HG02943 (cell line): Measurements from ENCODE around the gene DUOXA1.

Experiments
- ATAC-seq: cut with Tn5 transposase; IDR thresholded peaks from one replicate; pipeline ENCODE4 v1.9.1; 2021; ENCODE audit warnings: mild to moderate bottlenecking, low read depth, moderate library complexity; ENCODE audit not compliant: unreplicated experiment

DUOXA1 gene

GRCh38 chr15:45129651-45130129 is at the start of gene DUOXA1, which contains the start of gene DUOX1:
Gene DUOXA1 (minus strand): TSS chr15:45129879. CDS start chr15:45123014, 6,865 bp downstream.
Gene DUOX1 (plus strand): TSS chr15:45129994. CDS start chr15:45131967, 1,973 bp downstream.
- no peak for ATAC-seq

- no peak for ATAC-seq
Measured at GRCh38 chr15:45177285-45177684, 47.6 kb upstream of the DUOXA1 start.

- ATAC-seq: no peak
Measured at GRCh38 chr15:45174577-45174976, 44.9 kb upstream of the DUOXA1 start.

DNA sequence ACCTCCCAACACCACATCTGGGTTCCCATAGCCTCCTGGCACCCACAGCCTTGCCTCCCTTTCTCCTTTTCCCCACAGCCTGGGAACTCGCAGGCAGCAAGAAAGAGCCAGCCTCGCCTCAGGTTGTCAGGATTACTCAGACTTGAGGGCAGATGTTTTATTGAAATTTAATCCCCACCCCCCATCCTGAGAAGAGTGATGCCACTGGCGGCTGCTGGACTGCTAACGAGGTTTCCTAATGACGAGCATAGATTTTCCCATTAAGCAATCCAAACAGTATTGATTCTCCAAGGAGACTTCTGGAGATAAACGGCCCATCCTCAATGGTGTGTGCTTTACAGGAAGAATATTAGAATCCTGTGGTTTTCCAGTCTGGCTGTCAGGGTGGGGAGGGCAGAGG is 44.4 kb upstream of the DUOXA1 start:
- no peak for ATAC-seq

GRCh38 chr15:45171912-45172311 is 42.2 kb upstream of the DUOXA1 start:
- no peak for ATAC-seq

GRCh38 chr15:45169608-45170480 is 40.2 kb upstream of the DUOXA1 start:
- no peak for ATAC-seq

DNA sequence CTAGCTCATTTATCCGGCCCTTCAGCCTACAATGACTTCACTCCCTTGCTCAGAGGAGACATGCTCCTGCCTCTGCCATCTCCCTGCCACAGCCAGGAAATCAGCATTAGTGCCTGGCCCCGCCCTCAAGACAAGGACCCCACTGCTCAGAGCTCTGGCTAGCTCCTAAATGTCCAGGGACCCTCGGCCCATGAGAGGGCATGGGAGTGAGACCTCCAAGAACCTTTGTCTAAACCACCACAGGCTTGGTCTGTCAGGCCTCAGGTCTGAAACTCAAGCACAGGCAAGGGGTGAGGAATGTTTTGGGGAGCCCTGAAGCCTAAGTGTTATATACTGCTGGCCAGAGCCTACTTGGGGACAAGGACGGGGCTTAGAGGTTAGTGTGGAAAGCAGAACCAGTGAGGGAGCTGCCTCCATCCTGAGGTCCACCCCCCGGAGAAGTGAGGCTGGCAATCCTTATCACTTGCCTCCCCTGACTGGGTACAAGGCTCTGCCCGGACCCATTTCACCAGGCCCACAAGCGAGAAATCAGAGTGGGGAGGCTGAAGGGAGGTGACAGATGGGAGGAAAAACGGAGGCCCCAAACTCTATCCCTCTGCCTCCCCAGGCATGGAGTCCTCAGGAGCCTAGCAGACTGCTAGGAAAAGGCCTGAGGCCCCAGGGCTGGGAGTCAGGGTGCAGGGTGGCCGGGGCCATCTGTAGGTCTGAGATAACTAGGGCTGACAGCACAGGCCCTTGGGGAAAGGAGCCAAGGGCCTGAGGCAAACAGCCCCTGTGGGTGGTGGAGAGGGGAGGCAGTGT is 39.3 kb upstream of the DUOXA1 start:
- no peak for ATAC-seq

- ATAC-seq: no peak
Measured at GRCh38 chr15:45168286-45168685, 38.6 kb upstream of the DUOXA1 start.

DNA sequence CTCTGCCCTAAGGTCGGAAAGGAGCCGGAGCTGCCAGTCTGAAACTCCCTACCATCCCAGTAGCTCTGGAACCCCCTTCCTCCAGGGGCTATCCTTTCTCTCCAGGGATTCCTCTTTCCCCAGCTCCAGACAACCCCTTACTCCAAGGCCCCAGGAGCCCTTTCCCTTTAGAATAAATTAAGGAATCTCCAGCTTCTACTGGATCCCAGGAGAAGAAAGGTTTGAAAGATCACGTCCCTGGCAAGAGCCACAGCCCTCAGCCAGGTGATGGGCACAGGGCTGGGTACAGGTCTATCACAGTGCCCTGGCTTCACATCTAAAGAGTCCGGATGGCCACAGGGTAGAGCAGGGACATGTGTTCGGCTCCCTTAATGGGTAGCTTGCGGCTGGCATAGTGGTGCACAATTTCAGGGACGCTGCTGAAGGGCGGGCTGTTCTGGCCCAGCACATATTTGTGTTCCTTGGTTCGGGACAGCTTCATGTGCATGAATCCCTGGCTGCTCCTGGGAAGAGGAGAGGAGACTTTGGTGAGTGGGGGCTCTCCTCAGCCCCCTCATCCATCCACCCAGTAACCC is 38.0 kb upstream of the DUOXA1 start:
- no peak for ATAC-seq

DNA sequence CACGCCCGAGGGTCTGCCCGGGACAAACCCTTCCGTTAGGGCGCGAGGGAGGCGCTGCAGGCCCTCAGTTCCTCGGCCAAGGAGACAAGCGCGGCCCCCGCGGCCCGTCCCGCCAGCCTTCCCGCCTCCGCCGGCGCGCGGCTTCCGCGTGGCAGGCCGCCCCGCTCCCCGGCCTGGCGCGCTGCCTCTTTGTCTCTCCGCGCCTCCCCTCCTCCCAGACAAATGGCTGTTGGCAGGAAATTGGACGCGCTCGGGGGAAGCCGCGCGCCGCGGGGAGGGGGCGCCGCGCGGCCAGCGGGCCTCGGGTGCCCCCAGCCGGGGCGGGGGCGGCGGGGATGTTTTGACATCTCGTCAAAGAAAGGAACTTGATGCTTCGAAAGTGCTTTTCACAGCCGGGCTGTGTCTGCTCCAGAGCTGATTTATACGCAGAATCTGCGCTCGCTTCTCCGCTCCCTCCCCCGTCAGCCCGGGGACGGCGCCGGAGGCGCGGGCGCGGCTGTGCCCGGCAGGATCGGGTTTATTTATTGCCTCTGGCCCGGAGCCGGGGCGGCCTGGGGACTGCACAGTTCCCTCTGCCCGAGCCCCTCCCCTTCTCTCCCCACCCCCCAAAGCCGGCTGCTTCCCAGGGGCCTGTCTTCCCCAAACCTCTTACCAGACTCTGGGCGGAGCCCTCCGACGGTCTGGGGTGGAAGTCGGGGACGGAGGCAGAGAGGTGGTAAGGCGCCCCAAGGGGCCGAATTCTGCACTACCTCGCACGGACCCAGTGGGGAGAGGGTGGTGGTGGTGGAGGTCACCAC is 37.4 kb upstream of the DUOXA1 start:
- peak; percentile 95 for ATAC-seq

DNA sequence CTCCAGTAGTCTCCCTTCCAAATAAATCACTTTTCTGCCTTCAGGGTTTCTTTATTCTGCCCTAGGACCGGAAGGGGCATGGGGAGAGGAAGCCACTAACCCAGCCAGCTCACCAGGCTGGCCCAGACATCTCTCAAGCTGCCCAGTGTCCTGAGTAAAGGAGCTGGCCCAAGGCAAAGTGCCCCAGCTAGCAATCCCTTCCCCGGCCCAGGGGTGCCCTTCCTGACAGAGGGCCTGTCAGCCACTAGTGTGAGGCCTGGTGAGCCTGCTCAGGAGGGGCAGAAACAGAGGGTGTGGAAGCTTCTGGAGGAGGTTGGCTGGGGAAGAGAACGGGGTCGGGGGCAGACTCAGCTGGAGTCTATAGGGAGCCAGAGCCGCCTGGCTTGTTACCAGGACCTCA is 35.9 kb upstream of the DUOXA1 start:
- no peak for ATAC-seq

DNA sequence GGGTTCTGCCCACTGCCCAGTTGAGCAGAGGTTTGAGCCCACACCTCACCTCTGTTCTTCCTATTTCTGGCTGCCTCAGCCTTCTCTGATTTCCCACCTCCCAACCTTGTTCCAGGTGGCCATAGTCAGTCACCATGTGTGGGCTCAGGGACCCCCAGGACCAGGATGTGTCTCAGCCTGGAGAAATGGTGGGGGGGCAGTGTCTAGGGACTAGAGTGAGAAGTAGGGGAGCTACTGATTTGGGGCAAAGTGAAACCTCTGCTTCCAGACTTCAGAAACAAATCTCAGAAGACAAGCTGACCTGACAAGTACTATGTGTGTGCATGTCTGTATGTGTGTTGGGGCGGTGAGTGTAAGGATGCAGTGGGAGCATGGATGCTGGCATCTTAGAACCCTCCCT is 35.2 kb upstream of the DUOXA1 start:
- no peak for ATAC-seq

GRCh38 chr15:45163508-45163856 is 33.8 kb upstream of the DUOXA1 start:
- ATAC-seq: no peak

DNA sequence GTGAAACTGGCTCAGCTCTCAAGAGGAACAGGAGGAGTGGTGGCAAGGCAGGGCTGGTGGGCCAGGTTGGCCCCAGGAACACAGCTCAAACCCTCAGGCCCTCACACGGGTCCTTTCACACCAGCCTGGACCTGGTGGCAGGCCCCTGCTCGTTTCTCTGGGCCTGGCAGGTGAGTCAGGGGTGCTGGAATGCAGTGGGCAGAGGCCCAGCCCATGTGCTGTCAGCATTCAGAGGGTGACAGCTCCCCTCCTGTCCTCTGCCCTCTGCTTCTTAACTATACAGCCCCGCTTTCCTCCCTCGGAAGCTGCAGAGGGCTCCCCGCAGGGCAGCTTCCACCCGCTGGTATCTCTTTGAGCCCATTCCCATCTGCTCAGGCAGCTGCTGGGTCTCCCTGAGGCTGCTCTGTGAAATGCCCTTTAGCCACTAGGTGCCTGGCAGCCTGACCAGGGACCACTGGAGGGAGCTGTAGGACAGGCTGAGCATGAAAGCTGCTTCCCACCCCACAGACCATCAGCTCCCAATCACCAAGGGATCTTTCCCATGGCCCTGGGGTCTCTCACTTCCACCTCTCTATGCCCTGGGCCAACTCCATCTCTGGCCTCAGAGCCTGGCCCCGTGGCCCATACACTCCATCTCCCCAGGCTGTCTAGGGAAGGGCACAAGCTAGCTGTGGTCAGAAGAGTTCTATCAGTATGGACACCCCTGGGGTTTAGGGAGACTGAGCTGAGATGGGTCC is 33.3 kb upstream of the DUOXA1 start:
- ATAC-seq: no peak

DNA sequence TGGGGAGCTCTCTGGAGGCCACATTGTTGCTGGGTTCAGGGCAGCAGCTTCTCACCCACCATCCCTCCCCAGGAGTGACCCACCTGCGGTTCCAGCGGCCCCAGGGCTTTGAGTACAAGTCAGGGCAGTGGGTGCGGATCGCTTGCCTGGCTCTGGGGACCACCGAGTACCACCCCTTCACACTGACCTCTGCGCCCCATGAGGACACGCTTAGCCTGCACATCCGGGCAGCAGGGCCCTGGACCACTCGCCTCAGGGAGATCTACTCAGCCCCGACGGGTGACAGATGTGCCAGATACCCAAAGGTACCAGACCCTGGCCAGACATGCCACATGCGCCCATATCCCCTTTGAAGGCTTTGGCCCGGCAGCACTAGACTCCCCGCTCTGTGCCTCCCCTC is 32.0 kb upstream of the DUOXA1 start:
- no peak for ATAC-seq

DNA sequence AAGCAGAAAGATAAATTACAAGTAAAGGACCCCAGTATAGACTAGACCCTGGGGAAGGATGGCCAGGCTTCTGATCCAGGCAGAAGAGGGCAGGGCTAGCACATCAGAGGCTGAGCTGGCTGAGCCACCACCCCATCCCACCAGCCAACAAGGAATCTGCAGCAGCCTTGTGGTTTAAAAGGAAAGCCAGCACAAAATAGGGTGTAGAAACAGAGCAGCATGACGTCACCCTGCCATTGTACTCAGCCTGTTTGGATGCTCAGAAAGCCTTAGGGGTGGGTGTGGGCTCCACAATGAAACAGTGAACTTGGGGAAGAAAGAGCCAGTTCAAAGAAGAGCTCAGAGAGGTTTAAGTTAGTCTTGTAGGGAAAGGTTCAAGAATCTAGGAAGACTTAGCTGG is 28.3 kb upstream of the DUOXA1 start:
- no peak for ATAC-seq

- no peak for ATAC-seq
Measured at GRCh38 chr15:45156744-45157455, 27.2 kb upstream of the DUOXA1 start.

- no peak for ATAC-seq
Measured at GRCh38 chr15:45155739-45156138, 26.1 kb upstream of the DUOXA1 start.
